ENCODE results near the gene INTU.

Gene INTU

GRCh38 chr4:127634181-127634580, 1.4 kb downstream of the INTU start:
- no peak overlapping the region for H3K9ac ChIP-seq (ENCODE audit: low read depth, low read length, poor library complexity, severe bottlenecking)
- H3F3A ChIP-seq (ENCODE audit: low read depth) = no peaks in the 10 kb centered on the region
- H3K79me2 ChIP-seq (ENCODE audit: insufficient read depth, low read length) = no peaks in the 10 kb centered on the region
- H3K4me1 ChIP-seq (ENCODE audit: insufficient read depth, low read length, poor library complexity, severe bottlenecking) = no peaks in the 10 kb centered on the region
- H3K4me2 ChIP-seq (ENCODE audit: low read depth, low read length, poor library complexity, severe bottlenecking) = no peak overlapping the region
- H3K27me3 ChIP-seq (ENCODE audit: insufficient read depth, low read length, poor library complexity, severe bottlenecking) = no peaks in the 10 kb centered on the region
- TF ChIP-seq EZH2phosphoT487 (IDR thresholded peaks at IDR 0.05; ENCODE audit: borderline replicate concordance) (no peak), CTCF (conservative IDR thresholded peaks at IDR 0.05; ENCODE audit: low read length) (no peak)
- H3K4me3 ChIP-seq (ENCODE audit: low read length, poor library complexity, severe bottlenecking) = no peak overlapping the region
- no peak overlapping the region for H2AFZ ChIP-seq (ENCODE audit: low read length)
- H4K20me1 ChIP-seq (ENCODE audit: insufficient read depth, low read length, poor library complexity, severe bottlenecking) = no peaks in the 10 kb centered on the region
- no peaks in the 10 kb centered on the region for H3K9me2 ChIP-seq (replicated peaks; ENCODE audit: low read depth, low read length)
- no peaks in the 10 kb centered on the region for H3K36me3 ChIP-seq (ENCODE audit: insufficient read depth, low read length)
- no peaks in the 10 kb centered on the region for H3K9me3 ChIP-seq (ENCODE audit: insufficient read depth, low read depth, low read length)

- no peaks in the 10 kb centered on the region for H4K20me1 ChIP-seq (ENCODE audit: insufficient read depth, low read length, poor library complexity, severe bottlenecking)
- no peak overlapping the region for H3K9ac ChIP-seq (ENCODE audit: low read depth, low read length, poor library complexity, severe bottlenecking)
- TF ChIP-seq CTCF (conservative IDR thresholded peaks at IDR 0.05; ENCODE audit: low read length) (no peak), EZH2phosphoT487 (IDR thresholded peaks at IDR 0.05; ENCODE audit: borderline replicate concordance) (no peak)
- no peaks in the 10 kb centered on the region for H3K36me3 ChIP-seq (ENCODE audit: insufficient read depth, low read length)
- H3K4me3 ChIP-seq (ENCODE audit: low read length, poor library complexity, severe bottlenecking) = no peak overlapping the region
- H3K79me2 ChIP-seq (ENCODE audit: insufficient read depth, low read length) = no peaks in the 10 kb centered on the region
- no peaks in the 10 kb centered on the region for H3F3A ChIP-seq (ENCODE audit: low read depth)
- H2AFZ ChIP-seq (ENCODE audit: low read length) = no peak overlapping the region
- H3K9me3 ChIP-seq (ENCODE audit: insufficient read depth, low read depth, low read length) = no peaks in the 10 kb centered on the region
- no peaks in the 10 kb centered on the region for H3K27me3 ChIP-seq (ENCODE audit: insufficient read depth, low read length, poor library complexity, severe bottlenecking)
- H3K9me2 ChIP-seq (replicated peaks; ENCODE audit: low read depth, low read length) = no peaks in the 10 kb centered on the region
- H3K4me2 ChIP-seq (ENCODE audit: low read depth, low read length, poor library complexity, severe bottlenecking) = no peak overlapping the region
- H3K4me1 ChIP-seq (ENCODE audit: insufficient read depth, low read length, poor library complexity, severe bottlenecking) = no peaks in the 10 kb centered on the region
Measured at GRCh38 chr4:127641524-127641923, 8.8 kb downstream of the INTU start.

GRCh38 chr4:127642169-127642568, 9.4 kb downstream of the INTU start:
- no peaks in the 10 kb centered on the region for H3K27me3 ChIP-seq (ENCODE audit: insufficient read depth, low read length, poor library complexity, severe bottlenecking)
- no peaks in the 10 kb centered on the region for H3K4me1 ChIP-seq (ENCODE audit: insufficient read depth, low read length, poor library complexity, severe bottlenecking)
- no peaks in the 10 kb centered on the region for H3K9me3 ChIP-seq (ENCODE audit: insufficient read depth, low read depth, low read length)
- TF ChIP-seq CTCF (conservative IDR thresholded peaks at IDR 0.05; ENCODE audit: low read length) (no peak), EZH2phosphoT487 (IDR thresholded peaks at IDR 0.05; ENCODE audit: borderline replicate concordance) (no peak)
- no peaks in the 10 kb centered on the region for H3K79me2 ChIP-seq (ENCODE audit: insufficient read depth, low read length)
- H3K4me2 ChIP-seq (ENCODE audit: low read depth, low read length, poor library complexity, severe bottlenecking) = no peak overlapping the region
- no peak overlapping the region for H3K4me3 ChIP-seq (ENCODE audit: low read length, poor library complexity, severe bottlenecking)
- no peaks in the 10 kb centered on the region for H3F3A ChIP-seq (ENCODE audit: low read depth)
- no peaks in the 10 kb centered on the region for H4K20me1 ChIP-seq (ENCODE audit: insufficient read depth, low read length, poor library complexity, severe bottlenecking)
- H3K36me3 ChIP-seq (ENCODE audit: insufficient read depth, low read length) = no peaks in the 10 kb centered on the region
- H3K9ac ChIP-seq (ENCODE audit: low read depth, low read length, poor library complexity, severe bottlenecking) = no peak overlapping the region
- H2AFZ ChIP-seq (ENCODE audit: low read length) = no peak overlapping the region
- no peaks in the 10 kb centered on the region for H3K9me2 ChIP-seq (replicated peaks; ENCODE audit: low read depth, low read length)
